WTC11 (cell line): ENCODE data around the gene FBXW2. TPM values are rescaled to one million over a fixed set of nuclear protein-coding genes. Genes with fewer than 3 reads are reported as not detected.
A peak's percentile ranks its signal among the peaks of the same experiment; 100 is the strongest.

Experiments used
- ATAC-seq: fragments of 200-7000 bp; cut with Tn5 transposase; 2 replicates; pipeline ENCODE4 v1.10.0; 2021; ENCODE audit warnings: mild to moderate bottlenecking, moderate library complexity
- CTCF ChIA-PET: fragments of 300-600 bp; sonication (Branson Sonifier 250); formaldehyde crosslinking; loops from one replicate; lab custom pipeline; 2021; ENCODE audit warnings: antibody characterized with exemption; lab: Charles Lee
- POLR2A ChIA-PET: fragments of 350-600 bp; sonication (Branson Sonifier 250); formaldehyde crosslinking; loops from one replicate; lab custom pipeline; 2021; ENCODE audit warnings: antibody characterized with exemption; lab: Charles Lee
- DNase-seq: peaks from one replicate; pipeline ENCODE4 v3.0.0; 2021; ENCODE audit warnings: low spot score
- H3K27ac Mint-ChIP-seq: 2 replicates; pipeline ENCODE4 v1.8.0; 2021; ENCODE audit warnings: mixed read lengths
- H3K27me3 Mint-ChIP-seq: 2 replicates; pipeline ENCODE4 v1.8.0; 2021; ENCODE audit warnings: low read depth, mild to moderate bottlenecking, moderate library complexity, mixed read lengths
- H3K36me3 Mint-ChIP-seq: 2 replicates; pipeline ENCODE4 v1.8.0; 2021; ENCODE audit warnings: mixed read lengths
- H3K4me1 Mint-ChIP-seq: 2 replicates; pipeline ENCODE4 v1.8.0; 2022; ENCODE audit warnings: mixed read lengths
- H3K4me3 Mint-ChIP-seq: 2 replicates; pipeline ENCODE4 v1.8.0; 2021; ENCODE audit warnings: mild to moderate bottlenecking, moderate library complexity, mixed read lengths
- H3K9me3 Mint-ChIP-seq: 2 replicates; pipeline ENCODE4 v1.8.0; 2021; ENCODE audit warnings: mixed read lengths
- CBFB ChIP-seq: sonication (generic); formaldehyde crosslinking; IDR thresholded peaks from 2 replicates; pipeline ENCODE4 v1.8.1; 2022; ENCODE audit warnings: mild to moderate bottlenecking, low read depth, missing genetic modification reagents
- GTF2I ChIP-seq: fragments of 250-450 bp; sonication (Bioruptor Pico); conservative IDR thresholded peaks from 2 replicates; pipeline ENCODE4 v1.4.0; 2021; ENCODE audit warnings: mild to moderate bottlenecking
- JAZF1 ChIP-seq: fragments of 250-450 bp; sonication (Bioruptor Pico); IDR thresholded peaks from 2 replicates; pipeline ENCODE4 v1.9.0; 2021; ENCODE audit warnings: moderate library complexity, mild to moderate bottlenecking, inconsistent platforms
- MXD4 ChIP-seq: fragments of 250-450 bp; sonication (Bioruptor Pico); IDR thresholded peaks from 2 replicates; pipeline ENCODE4 v1.8.0; 2021; ENCODE audit warnings: mild to moderate bottlenecking, moderate library complexity, borderline replicate concordance
- NFYB ChIP-seq: sonication (generic); formaldehyde crosslinking; conservative IDR thresholded peaks from 2 replicates; pipeline ENCODE4 v1.8.0; 2022; ENCODE audit warnings: low read depth, missing genetic modification reagents
- ZNF121 ChIP-seq: sonication (generic); formaldehyde crosslinking; IDR thresholded peaks from 2 replicates; pipeline ENCODE4 v1.8.0; 2023; ENCODE audit warnings: missing genetic modification reagents
- total RNA-seq: library from RNA; stranded (reverse); gene quantifications from 3 replicates; pipeline ENCODE4 v1.2.3, GENCODE V29; 2021
- TF ChIP-seq, protein P1 (sequence below): sonication (generic); formaldehyde crosslinking; IDR thresholded peaks from 2 replicates; pipeline ENCODE4 v1.8.1; 2022; ENCODE audit warnings: low read depth, mild to moderate bottlenecking, moderate library complexity, missing genetic modification reagents, borderline replicate concordance
- TF ChIP-seq, protein P2 (sequence below): fragments of 250-450 bp; sonication (Bioruptor Pico); IDR thresholded peaks from 2 replicates; pipeline ENCODE4 v1.9.0; 2021; ENCODE audit warnings: mild to moderate bottlenecking
- TF ChIP-seq, protein P3 (sequence below): fragments of 250-450 bp; sonication (Bioruptor Pico); IDR thresholded peaks from 2 replicates; pipeline ENCODE4 v1.9.0; 2021; ENCODE audit warnings: mild to moderate bottlenecking, borderline replicate concordance
- TF ChIP-seq, protein P4 (sequence below): sonication (generic); formaldehyde crosslinking; IDR thresholded peaks from 2 replicates; pipeline ENCODE4 v1.8.1; 2023; ENCODE audit warnings: mild to moderate bottlenecking, missing genetic modification reagents

Gene FBXW2
- total RNA-seq, 1 experiment from 2014 or later = 59.8 TPM

DNA sequence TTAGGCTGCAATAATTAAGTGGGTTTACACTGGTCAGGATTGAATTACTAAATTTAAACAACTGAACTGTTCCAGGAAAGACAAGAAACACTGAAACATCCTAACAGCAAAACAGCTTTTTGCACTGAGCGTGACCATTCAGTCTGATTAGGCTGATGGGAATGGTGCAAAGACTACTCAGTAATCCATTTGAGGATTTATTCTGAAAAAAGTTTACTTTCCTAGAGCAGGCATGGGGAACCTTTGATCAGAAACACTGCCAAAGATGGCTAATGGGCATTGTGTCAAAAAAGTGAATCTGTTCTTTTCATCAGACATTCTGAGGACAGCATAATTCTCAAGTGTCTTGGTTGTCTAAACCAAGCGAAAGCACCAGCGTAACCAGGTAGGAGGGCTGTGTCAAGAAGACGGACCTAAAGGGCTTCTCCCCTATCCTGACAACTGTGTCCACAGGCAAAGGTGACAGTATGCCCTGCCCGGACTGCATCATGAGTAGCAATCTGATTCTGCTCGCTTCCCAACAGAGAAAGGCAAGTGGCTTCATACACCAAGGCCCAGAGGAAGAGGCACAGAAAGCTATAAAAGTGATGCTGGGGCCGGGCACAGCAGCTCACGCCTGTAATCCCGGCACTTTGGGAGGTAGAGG is 33.3 kb downstream of the FBXW2 start:
- Mint-ChIP-seq H3K9me3 (no peaks in the 10 kb centered on the region), H3K4me1 (no peaks in the 10 kb centered on the region), H3K27me3 (no peaks in the 10 kb centered on the region)
- CTCF ChIA-PET = interaction anchor here (1.1 kb wide), 1 partner anchor 30 kb away, joined by 3 read pairs; no protein-coding TSS in a partner anchor
- POLR2A ChIA-PET = no interaction called here
- TF ChIP-seq, protein P1, sequence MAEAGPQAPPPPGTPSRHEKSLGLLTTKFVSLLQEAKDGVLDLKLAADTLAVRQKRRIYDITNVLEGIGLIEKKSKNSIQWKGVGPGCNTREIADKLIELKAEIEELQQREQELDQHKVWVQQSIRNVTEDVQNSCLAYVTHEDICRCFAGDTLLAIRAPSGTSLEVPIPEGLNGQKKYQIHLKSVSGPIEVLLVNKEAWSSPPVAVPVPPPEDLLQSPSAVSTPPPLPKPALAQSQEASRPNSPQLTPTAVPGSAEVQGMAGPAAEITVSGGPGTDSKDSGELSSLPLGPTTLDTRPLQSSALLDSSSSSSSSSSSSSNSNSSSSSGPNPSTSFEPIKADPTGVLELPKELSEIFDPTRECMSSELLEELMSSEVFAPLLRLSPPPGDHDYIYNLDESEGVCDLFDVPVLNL (CRISPR knock-in tag) = no peak
- TF ChIP-seq GTF2I (CRISPR knock-in tag) (no peak), JAZF1 (CRISPR knock-in tag) (no peak), ZNF121 (CRISPR knock-in tag) (no peak)
- TF ChIP-seq, protein P2, sequence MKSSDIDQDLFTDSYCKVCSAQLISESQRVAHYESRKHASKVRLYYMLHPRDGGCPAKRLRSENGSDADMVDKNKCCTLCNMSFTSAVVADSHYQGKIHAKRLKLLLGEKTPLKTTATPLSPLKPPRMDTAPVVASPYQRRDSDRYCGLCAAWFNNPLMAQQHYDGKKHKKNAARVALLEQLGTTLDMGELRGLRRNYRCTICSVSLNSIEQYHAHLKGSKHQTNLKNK (CRISPR knock-in tag) = no peak
- TF ChIP-seq, all 79 proteins: peak for 0
- no peak overlapping the region for H3K4me3 Mint-ChIP-seq
- no peak for ATAC-seq
- no peak overlapping the region for H3K27ac Mint-ChIP-seq
- no peak for DNase-seq
- peaks cover 18% of the 10 kb centered on the region for H3K36me3 Mint-ChIP-seq

DNA sequence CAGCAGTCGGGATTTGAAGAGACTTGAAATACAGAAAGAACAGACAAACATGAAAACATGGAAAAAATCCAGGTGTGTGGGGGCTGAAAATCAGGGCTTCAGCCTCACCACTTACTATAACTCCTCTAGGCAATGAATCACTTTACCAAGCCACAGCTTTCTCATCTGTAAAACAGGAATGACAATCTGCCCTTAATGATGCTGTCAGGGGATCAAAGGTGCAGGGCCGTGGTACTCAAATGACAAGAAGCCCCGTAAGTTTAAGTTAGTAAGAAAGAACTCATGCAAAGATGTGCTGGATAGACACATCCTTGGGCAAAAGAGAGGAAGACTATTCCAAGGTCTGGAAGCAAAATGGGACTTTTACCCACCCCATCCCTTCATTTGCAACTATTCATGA is 34.7 kb downstream of the FBXW2 start:
- ATAC-seq (no peak), DNase-seq (no peak)

DNA sequence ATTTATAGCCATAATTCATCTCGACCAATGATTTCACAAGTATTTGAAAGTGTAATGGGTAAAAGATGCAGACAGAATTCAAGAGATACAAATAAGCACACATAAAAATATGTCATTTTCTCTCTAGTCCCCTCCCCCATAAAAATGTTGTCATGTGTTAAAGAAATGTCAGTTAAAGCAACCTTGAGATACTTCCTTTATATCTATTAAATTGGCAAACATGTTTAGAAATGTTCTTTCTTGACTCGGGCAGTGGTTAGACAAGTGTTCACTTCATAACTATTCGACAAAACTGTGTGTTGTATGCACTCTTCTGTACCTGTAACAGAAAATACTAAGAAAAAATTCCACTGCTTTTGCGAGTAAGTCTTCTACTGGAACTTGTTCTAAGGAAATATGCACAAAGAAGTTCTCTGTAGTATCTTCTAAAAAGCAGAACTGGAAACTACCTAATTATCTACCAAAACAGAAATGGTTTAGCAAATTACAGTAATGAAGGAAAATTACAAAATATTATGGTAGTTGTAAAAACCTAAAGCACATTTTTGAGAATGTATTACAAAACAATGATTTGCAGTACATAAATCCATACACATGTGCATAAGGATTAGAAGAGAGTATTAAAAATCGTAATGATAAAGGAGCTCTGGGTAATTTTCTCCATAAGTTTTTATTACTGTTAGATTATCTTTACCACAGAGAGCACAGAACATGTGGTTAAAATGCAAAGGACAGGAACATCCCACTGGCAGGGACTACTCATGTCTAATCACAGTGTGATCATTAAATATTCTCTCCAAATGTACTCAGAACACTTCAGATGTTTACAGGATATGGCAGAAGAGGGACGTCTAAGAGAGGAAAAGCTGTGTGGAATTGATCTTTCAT is 35.9 kb downstream of the FBXW2 start:
- no peaks in the 10 kb centered on the region for H3K4me1 Mint-ChIP-seq
- H3K36me3 Mint-ChIP-seq = peaks cover 7% of the 10 kb centered on the region; the same call in 1 of the 2 replicates
- H3K27me3 Mint-ChIP-seq = no peaks in the 10 kb centered on the region
- H3K4me3 Mint-ChIP-seq = no peak overlapping the region
- no peak overlapping the region for H3K27ac Mint-ChIP-seq
- H3K9me3 Mint-ChIP-seq = no peaks in the 10 kb centered on the region
- ChIA-PET CTCF (interaction anchor here (1.4 to 2.0 kb wide), 2 partner anchors 137 to 303 kb away, joined by 4 to 23 read pairs; no protein-coding TSS in a partner anchor), POLR2A (no interaction called here)
- ATAC-seq (no peak), DNase-seq (no peak)
- no peak for TF ChIP-seq CBFB (CRISPR knock-in tag)
- TF ChIP-seq NFYB (CRISPR knock-in tag) = no peak
- TF ChIP-seq, all 79 proteins: peak for 0

More for the DNA sequence above, 34.7 kb downstream of the FBXW2 start:
- ChIA-PET CTCF (no interaction called here), POLR2A (no interaction called here)
- H3K9me3 Mint-ChIP-seq = no peaks in the 10 kb centered on the region
- H3K4me3 Mint-ChIP-seq = no peak overlapping the region
- H3K36me3 Mint-ChIP-seq = peaks cover 12% of the 10 kb centered on the region
- TF ChIP-seq, protein P3, sequence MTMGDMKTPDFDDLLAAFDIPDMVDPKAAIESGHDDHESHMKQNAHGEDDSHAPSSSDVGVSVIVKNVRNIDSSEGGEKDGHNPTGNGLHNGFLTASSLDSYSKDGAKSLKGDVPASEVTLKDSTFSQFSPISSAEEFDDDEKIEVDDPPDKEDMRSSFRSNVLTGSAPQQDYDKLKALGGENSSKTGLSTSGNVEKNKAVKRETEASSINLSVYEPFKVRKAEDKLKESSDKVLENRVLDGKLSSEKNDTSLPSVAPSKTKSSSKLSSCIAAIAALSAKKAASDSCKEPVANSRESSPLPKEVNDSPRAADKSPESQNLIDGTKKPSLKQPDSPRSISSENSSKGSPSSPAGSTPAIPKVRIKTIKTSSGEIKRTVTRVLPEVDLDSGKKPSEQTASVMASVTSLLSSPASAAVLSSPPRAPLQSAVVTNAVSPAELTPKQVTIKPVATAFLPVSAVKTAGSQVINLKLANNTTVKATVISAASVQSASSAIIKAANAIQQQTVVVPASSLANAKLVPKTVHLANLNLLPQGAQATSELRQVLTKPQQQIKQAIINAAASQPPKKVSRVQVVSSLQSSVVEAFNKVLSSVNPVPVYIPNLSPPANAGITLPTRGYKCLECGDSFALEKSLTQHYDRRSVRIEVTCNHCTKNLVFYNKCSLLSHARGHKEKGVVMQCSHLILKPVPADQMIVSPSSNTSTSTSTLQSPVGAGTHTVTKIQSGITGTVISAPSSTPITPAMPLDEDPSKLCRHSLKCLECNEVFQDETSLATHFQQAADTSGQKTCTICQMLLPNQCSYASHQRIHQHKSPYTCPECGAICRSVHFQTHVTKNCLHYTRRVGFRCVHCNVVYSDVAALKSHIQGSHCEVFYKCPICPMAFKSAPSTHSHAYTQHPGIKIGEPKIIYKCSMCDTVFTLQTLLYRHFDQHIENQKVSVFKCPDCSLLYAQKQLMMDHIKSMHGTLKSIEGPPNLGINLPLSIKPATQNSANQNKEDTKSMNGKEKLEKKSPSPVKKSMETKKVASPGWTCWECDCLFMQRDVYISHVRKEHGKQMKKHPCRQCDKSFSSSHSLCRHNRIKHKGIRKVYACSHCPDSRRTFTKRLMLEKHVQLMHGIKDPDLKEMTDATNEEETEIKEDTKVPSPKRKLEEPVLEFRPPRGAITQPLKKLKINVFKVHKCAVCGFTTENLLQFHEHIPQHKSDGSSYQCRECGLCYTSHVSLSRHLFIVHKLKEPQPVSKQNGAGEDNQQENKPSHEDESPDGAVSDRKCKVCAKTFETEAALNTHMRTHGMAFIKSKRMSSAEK = no peak
- TF ChIP-seq, protein P4, sequence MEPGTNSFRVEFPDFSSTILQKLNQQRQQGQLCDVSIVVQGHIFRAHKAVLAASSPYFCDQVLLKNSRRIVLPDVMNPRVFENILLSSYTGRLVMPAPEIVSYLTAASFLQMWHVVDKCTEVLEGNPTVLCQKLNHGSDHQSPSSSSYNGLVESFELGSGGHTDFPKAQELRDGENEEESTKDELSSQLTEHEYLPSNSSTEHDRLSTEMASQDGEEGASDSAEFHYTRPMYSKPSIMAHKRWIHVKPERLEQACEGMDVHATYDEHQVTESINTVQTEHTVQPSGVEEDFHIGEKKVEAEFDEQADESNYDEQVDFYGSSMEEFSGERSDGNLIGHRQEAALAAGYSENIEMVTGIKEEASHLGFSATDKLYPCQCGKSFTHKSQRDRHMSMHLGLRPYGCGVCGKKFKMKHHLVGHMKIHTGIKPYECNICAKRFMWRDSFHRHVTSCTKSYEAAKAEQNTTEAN (CRISPR knock-in tag) = no peak
- no peak for TF ChIP-seq MXD4
- peak overlapping the region; percentile 42; the same call in 1 of the 2 replicates for H3K27ac Mint-ChIP-seq
- no peaks in the 10 kb centered on the region for H3K4me1 Mint-ChIP-seq
- no peaks in the 10 kb centered on the region for H3K27me3 Mint-ChIP-seq
